ENCODE results near the gene KIRREL3. TPM values are rescaled to one million over a fixed set of nuclear protein-coding genes. Genes with fewer than 3 reads are reported as not detected.

The KIRREL3 gene
- polyA plus RNA-seq, 2 of the 4 experiments (the other 2 are of a cell fraction): 3.0 to 11.0 TPM

GRCh38 chr11:126819194-126819593, 181.4 kb downstream of the KIRREL3 start:
- Histone ChIP-seq H3K9me3 (no peaks in the 10 kb centered on the region), H3K27ac (no peak overlapping the region), H3K4me3 (no peak overlapping the region), H3K4me1 (peaks cover 9% of the 10 kb centered on the region; the same call in 1 of the 3 replicates), H3K4me2 (no peak overlapping the region)
- FAIRE-seq: no peak
- CTCF ChIA-PET: interaction anchor here (1.9 kb wide), 1 partner anchor 9 kb away, joined by 5 read pairs; no protein-coding TSS in a partner anchor
- TF ChIP-seq E2F6 (IDR thresholded peaks at IDR 0.05; ENCODE audit: borderline replicate concordance, low read depth) (no peak), ATOH8 (CRISPR knock-in tag; IDR thresholded peaks at IDR 0.05; ENCODE audit: low read depth) (no peak), MAFK (IDR thresholded peaks at IDR 0.05; ENCODE audit: partially characterized antibody) (no peak), PBX3 (IDR thresholded peaks at IDR 0.05) (no peak), MAX (IDR thresholded peaks at IDR 0.05) (no peak), CHD4 (IDR thresholded peaks at IDR 0.05; ENCODE audit: borderline replicate concordance) (no peak), EP300 (IDR thresholded peaks at IDR 0.05) (no peak), HDAC2 (IDR thresholded peaks at IDR 0.05) (no peak), MAZ (IDR thresholded peaks at IDR 0.05; ENCODE audit: borderline replicate concordance, low read depth, low read length) (no peak), ESRRA (IDR thresholded peaks at IDR 0.05; ENCODE audit: borderline replicate concordance, low read length) (no peak), POLR2AphosphoS2 (conservative IDR thresholded peaks at IDR 0.05; ENCODE audit: low read length) (no peak), NFE2L2 (conservative IDR thresholded peaks at IDR 0.05; ENCODE audit: low read length) (no peak), POLR2A (IDR thresholded peaks at IDR 0.05; ENCODE audit: low read length) (no peak), REST (IDR thresholded peaks at IDR 0.05) (no peak), MYC (IDR thresholded peaks at IDR 0.05; ENCODE audit: borderline replicate concordance, low read length) (no peak), CBX8 (IDR thresholded peaks at IDR 0.05) (no peak), RARB (CRISPR knock-in tag; IDR thresholded peaks at IDR 0.05) (no peak)
- TF ChIP-seq, protein P1, sequence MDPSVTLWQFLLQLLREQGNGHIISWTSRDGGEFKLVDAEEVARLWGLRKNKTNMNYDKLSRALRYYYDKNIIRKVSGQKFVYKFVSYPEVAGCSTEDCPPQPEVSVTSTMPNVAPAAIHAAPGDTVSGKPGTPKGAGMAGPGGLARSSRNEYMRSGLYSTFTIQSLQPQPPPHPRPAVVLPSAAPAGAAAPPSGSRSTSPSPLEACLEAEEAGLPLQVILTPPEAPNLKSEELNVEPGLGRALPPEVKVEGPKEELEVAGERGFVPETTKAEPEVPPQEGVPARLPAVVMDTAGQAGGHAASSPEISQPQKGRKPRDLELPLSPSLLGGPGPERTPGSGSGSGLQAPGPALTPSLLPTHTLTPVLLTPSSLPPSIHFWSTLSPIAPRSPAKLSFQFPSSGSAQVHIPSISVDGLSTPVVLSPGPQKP (IDR thresholded peaks at IDR 0.05; ENCODE audit: low read depth, low read length): no peak
- TF ChIP-seq, protein P2, sequence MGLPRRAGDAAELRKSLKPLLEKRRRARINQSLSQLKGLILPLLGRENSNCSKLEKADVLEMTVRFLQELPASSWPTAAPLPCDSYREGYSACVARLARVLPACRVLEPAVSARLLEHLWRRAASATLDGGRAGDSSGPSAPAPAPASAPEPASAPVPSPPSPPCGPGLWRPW (IDR thresholded peaks at IDR 0.05): no peak
- ATAC-seq: no peak
- WGBS (ENCODE audit: missing lambda C conversion rate): 73% methylated on average over 9 of the region's 10 CpGs
- POLR2A ChIA-PET: no interaction called here
- no peak for DNase-seq (ENCODE audit: low read depth in 1 of 2, low spot score in 1 of 2)

Measured in A549 (cell line).